ENCODE measurements around the gene OR56A4. TPM values are rescaled to one million over a fixed set of nuclear protein-coding genes. Genes with fewer than 3 reads are reported as not detected.

OR56A4 gene
- total and polyA plus RNA-seq, 4 donors: 0.05 TPM; not detected in 3

DNA sequence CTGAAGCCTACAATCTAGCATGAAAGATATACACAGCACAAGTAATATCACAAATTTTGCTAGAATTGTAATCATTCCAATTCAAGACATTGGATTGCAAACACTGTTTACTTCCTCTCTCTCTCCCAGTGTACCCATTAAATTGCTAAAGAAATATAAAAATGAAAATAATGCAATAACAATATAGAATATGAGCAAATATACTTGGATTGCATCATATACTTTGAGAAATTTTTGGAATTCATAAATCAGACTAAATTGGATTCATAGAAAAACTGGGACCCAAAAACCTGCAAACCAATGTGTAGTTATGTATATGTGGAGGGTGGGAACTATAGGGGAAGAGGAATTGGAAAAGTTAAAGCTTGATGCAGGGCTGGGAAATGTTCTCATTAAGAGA, 48.8 kb upstream of the OR56A4 start:
- H3K27me3 ChIP-seq (ENCODE audit: control insufficient read depth in 4 of 4, insufficient read depth in 4 of 4, low read length in 3 of 4): peaks cover 0 to 13% (median under 1%) of the 10 kb centered on the region in 4 donors
- no peak overlapping the region for H3K9ac ChIP-seq (ENCODE audit: low read depth in 1 of 2, low read length in 2 of 2)
- DNase-seq (ENCODE audit: low spot score): no peak
- TF ChIP-seq, protein P1, sequence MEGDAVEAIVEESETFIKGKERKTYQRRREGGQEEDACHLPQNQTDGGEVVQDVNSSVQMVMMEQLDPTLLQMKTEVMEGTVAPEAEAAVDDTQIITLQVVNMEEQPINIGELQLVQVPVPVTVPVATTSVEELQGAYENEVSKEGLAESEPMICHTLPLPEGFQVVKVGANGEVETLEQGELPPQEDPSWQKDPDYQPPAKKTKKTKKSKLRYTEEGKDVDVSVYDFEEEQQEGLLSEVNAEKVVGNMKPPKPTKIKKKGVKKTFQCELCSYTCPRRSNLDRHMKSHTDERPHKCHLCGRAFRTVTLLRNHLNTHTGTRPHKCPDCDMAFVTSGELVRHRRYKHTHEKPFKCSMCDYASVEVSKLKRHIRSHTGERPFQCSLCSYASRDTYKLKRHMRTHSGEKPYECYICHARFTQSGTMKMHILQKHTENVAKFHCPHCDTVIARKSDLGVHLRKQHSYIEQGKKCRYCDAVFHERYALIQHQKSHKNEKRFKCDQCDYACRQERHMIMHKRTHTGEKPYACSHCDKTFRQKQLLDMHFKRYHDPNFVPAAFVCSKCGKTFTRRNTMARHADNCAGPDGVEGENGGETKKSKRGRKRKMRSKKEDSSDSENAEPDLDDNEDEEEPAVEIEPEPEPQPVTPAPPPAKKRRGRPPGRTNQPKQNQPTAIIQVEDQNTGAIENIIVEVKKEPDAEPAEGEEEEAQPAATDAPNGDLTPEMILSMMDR (IDR thresholded peaks at IDR 0.05; ENCODE audit: low read depth, low read length, missing input control): no peak
- TF ChIP-seq RAD21 (IDR thresholded peaks at IDR 0.05) (no peak), YY1 (IDR thresholded peaks at IDR 0.05) (no peak), JUND (IDR thresholded peaks at IDR 0.05) (no peak), FOXA1 (IDR thresholded peaks at IDR 0.05) (no peak), HNF4G (IDR thresholded peaks at IDR 0.05) (no peak), GABPA (IDR thresholded peaks at IDR 0.05 in 1 of 2, conservative IDR thresholded peaks at IDR 0.05 in 1 of 2) (no peak), RXRA (IDR thresholded peaks at IDR 0.05) (no peak), NR2F2 (IDR thresholded peaks at IDR 0.05) (no peak), HNF4A (conservative IDR thresholded peaks at IDR 0.05) (no peak), EGR1 (IDR thresholded peaks at IDR 0.05; ENCODE audit: low read depth in 2 of 2) (no peak), TAF1 (conservative IDR thresholded peaks at IDR 0.05) (no peak), SP1 (IDR thresholded peaks at IDR 0.05) (no peak), FOXA2 (IDR thresholded peaks at IDR 0.05) (no peak)
- TF ChIP-seq, protein P2, sequence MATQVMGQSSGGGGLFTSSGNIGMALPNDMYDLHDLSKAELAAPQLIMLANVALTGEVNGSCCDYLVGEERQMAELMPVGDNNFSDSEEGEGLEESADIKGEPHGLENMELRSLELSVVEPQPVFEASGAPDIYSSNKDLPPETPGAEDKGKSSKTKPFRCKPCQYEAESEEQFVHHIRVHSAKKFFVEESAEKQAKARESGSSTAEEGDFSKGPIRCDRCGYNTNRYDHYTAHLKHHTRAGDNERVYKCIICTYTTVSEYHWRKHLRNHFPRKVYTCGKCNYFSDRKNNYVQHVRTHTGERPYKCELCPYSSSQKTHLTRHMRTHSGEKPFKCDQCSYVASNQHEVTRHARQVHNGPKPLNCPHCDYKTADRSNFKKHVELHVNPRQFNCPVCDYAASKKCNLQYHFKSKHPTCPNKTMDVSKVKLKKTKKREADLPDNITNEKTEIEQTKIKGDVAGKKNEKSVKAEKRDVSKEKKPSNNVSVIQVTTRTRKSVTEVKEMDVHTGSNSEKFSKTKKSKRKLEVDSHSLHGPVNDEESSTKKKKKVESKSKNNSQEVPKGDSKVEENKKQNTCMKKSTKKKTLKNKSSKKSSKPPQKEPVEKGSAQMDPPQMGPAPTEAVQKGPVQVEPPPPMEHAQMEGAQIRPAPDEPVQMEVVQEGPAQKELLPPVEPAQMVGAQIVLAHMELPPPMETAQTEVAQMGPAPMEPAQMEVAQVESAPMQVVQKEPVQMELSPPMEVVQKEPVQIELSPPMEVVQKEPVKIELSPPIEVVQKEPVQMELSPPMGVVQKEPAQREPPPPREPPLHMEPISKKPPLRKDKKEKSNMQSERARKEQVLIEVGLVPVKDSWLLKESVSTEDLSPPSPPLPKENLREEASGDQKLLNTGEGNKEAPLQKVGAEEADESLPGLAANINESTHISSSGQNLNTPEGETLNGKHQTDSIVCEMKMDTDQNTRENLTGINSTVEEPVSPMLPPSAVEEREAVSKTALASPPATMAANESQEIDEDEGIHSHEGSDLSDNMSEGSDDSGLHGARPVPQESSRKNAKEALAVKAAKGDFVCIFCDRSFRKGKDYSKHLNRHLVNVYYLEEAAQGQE (IDR thresholded peaks at IDR 0.05): no peak
- TF ChIP-seq, protein P3, sequence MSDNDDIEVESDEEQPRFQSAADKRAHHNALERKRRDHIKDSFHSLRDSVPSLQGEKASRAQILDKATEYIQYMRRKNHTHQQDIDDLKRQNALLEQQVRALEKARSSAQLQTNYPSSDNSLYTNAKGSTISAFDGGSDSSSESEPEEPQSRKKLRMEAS (IDR thresholded peaks at IDR 0.05): no peak
- TF ChIP-seq, protein P4, sequence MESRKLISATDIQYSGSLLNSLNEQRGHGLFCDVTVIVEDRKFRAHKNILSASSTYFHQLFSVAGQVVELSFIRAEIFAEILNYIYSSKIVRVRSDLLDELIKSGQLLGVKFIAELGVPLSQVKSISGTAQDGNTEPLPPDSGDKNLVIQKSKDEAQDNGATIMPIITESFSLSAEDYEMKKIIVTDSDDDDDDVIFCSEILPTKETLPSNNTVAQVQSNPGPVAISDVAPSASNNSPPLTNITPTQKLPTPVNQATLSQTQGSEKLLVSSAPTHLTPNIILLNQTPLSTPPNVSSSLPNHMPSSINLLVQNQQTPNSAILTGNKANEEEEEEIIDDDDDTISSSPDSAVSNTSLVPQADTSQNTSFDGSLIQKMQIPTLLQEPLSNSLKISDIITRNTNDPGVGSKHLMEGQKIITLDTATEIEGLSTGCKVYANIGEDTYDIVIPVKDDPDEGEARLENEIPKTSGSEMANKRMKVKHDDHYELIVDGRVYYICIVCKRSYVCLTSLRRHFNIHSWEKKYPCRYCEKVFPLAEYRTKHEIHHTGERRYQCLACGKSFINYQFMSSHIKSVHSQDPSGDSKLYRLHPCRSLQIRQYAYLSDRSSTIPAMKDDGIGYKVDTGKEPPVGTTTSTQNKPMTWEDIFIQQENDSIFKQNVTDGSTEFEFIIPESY (IDR thresholded peaks at IDR 0.05): no peak
- TF ChIP-seq, protein P5, sequence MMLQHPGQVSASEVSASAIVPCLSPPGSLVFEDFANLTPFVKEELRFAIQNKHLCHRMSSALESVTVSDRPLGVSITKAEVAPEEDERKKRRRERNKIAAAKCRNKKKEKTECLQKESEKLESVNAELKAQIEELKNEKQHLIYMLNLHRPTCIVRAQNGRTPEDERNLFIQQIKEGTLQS (IDR thresholded peaks at IDR 0.05): no peak
- no peaks in the 10 kb centered on the region for H3K4me1 ChIP-seq (ENCODE audit: control insufficient read depth in 4 of 4, insufficient read depth in 4 of 4, low read length in 3 of 4)
- no peak overlapping the region for H3K27ac ChIP-seq (ENCODE audit: low read depth in 1 of 2, low read length in 2 of 2)
- no peak overlapping the region for H3K4me3 ChIP-seq (ENCODE audit: low read depth in 1 of 3, low read length in 3 of 3)
- no peaks in the 10 kb centered on the region for H3K36me3 ChIP-seq (ENCODE audit: control insufficient read depth in 4 of 4, insufficient read depth in 3 of 4, low read depth in 1 of 4, low read length in 3 of 4)
- no peaks in the 10 kb centered on the region for H3K9me3 ChIP-seq (ENCODE audit: control insufficient read depth in 4 of 4, low read length in 3 of 4)
